Stimulated activated CD8-positive, alpha-beta memory T cell treated with anti-CD3 and anti-CD28 coated beads, Interleukin-12 subunit alpha, Interleukin-12 subunit beta, amount 100 ng/mL, for 24 hours (primary cell): ENCODE measurements around the gene LRP1.
"Not testable (repeated sequence)": the region's sequence is repeated elsewhere in the genome, so short reads cannot be mapped to it uniquely, and the experiment has no call there.

Experiments used
- DNase-seq: peaks from one replicate; pipeline ENCODE4 v3.0.0-alpha.2; 2020; ENCODE audit errors: extremely low read depth

The LRP1 gene

GRCh38 chr12:57111031-57111734, 17.1 kb upstream of the LRP1 start, which contains the start of gene STAT6:
STAT6 (minus strand) TSS chr12:57111362; CDS start chr12:57108278, 3,084 bp downstream.
- peak; percentile 61 for DNase-seq

- no peak for DNase-seq
These were observed 15.6 kb upstream of the LRP1 start for GRCh38 chr12:57112492-57113294.

GRCh38 chr12:57116580-57117281, 11.6 kb upstream of the LRP1 start:
- no peak for DNase-seq

GRCh38 chr12:57118711-57119271, 9.5 kb upstream of the LRP1 start:
- DNase-seq: no peak

- no peak for DNase-seq
These were observed 8.8 kb upstream of the LRP1 start for GRCh38 chr12:57119294-57120085.

- DNase-seq: not testable (repeated sequence)
These were observed 7.6 kb upstream of the LRP1 start for GRCh38 chr12:57120718-57121117.

- DNase-seq: no peak
These were observed 4.5 kb upstream of the LRP1 start for GRCh38 chr12:57123813-57124212.

GRCh38 chr12:57124261-57124877, 3.9 kb upstream of the LRP1 start:
- no peak for DNase-seq

- no peak for DNase-seq
These were observed 2.2 kb upstream of the LRP1 start for GRCh38 chr12:57126061-57126460.

- DNase-seq: no peak
These were observed 1.7 kb upstream of the LRP1 start for GRCh38 chr12:57126561-57126960.

- no peak for DNase-seq
These were observed 1.1 kb upstream of the LRP1 start for GRCh38 chr12:57127101-57127725.

GRCh38 chr12:57128519-57129247, 400 bp downstream of the LRP1 start:
- DNase-seq: no peak

GRCh38 chr12:57129321-57129842, 1.1 kb downstream of the LRP1 start:
- no peak for DNase-seq

- DNase-seq: no peak
These were observed 1.6 kb downstream of the LRP1 start for GRCh38 chr12:57129889-57130288.

- DNase-seq: no peak
These were observed 2.7 kb downstream of the LRP1 start for GRCh38 chr12:57130941-57131340.

- no peak for DNase-seq
These were observed 3.8 kb downstream of the LRP1 start for GRCh38 chr12:57131896-57132744.

GRCh38 chr12:57133013-57133569, 4.8 kb downstream of the LRP1 start:
- DNase-seq: no peak

GRCh38 chr12:57133916-57134315, 5.6 kb downstream of the LRP1 start:
- no peak for DNase-seq
